Measurements from ENCODE around the gene MIPOL1.
"Not testable (repeated sequence)": the region's sequence is repeated elsewhere in the genome, so short reads cannot be mapped to it uniquely, and the experiment has no call there.

MIPOL1 gene

DNA sequence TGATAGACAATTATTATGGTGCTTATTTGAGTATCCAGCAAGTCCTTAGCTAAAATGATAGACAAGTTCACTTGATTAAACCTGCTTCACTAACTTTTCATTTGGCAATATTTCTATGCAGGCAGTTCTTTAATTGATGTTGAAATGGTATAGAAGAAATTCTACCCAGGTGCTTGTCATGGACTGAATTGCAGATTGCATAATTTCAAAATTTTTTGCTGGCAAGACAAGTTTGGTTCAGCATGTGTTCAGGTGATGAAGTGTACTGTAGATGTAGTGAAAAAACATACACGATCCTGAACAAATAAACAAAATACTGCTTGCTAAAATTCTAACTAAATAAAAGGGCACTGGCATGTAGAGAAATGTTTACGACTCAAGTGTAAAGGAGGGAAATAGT is 208.4 kb downstream of the MIPOL1 start:
- no peak for DNase-seq

DNA sequence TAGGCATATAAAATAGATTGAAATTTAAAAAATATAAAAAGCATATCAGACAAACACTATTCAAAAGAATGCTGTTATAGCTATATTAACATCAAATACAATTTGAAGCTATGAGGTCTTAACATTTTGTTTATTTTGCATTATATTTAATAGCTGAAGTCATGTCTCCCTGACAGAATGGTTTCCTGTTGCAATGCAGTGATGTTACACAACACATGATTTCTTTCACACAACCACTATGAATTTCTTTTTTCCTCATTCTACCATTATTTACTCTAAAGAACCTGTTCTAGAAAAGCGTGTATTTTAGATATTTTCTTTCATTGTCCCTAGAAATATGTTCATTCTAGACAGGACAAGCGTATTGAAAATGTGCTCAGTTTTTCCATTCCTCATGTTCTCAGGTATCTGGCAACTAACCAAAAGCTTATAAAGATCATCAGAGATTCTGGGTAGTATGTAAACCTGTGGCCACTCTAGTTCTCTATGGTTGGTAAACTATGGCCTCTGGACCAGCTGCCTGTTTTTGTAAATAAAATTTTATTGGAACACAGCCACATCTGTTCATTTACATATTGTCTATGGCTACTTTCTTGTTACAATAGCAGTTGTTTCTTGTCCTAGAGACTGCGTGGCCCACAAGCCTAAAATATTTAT is 213.5 kb downstream of the MIPOL1 start:
- DNase-seq, result no peak

DNA sequence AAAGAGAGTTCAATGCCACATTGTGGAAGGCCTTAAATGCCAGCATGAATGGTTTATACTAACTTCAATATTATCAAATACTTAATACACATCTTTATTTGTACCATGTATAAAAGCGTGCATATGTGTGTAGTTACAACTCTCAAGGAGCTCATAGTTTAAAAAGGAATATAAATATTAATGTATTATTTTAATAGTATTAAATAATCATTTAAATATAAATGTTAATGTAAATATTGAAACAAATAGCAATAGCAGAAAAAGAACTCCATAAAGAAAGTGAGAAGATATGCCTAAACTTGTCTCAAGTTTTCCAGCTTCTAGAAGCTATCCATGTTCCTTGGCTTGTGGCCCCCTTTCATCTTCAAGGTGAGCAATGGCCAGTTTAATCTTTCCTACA is 215.3 kb downstream of the MIPOL1 start:
- no peak for DNase-seq

DNA sequence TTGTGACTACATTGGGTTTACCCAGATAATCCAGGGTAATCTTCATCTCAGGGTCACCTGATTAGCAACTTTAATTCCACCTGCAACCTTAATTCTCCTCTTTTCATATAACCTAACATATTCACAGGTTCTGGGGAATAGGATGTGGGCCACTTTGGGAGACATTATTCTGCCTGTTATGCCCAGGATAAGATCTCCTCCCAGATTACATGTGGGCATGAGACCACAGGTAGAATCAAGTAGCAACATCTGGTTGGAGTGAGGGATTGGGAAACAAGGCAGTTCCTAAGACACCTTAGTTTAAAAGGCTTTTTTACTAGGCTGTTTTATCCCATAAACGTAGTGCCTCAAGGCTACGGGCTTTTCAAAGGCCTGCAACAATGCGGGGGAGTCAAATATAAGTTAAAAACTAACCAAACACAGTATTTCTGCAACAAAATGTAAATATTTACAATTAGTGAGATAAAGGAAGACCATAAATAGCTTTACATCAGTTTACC is 215.8 kb downstream of the MIPOL1 start:
- DNase-seq, result no peak

DNA sequence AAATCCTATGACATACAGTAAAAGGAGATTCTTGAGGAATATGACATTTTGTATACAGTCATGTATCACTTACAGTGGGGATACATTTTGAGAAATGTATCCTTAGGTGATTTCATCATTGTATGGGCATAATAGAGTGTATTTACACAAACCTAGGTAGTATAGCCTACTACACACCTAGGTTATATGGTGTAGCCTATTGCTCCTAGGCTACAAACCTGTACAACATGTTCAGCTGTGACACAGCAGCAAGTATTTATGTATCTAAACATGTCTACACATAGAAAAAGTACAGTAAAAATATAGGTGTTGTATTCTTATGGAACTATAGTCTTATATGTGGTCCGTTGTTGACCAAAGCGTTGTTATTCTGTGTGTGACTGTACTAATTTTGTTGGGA is 218.5 kb downstream of the MIPOL1 start:
- DNase-seq, result no peak

DNA sequence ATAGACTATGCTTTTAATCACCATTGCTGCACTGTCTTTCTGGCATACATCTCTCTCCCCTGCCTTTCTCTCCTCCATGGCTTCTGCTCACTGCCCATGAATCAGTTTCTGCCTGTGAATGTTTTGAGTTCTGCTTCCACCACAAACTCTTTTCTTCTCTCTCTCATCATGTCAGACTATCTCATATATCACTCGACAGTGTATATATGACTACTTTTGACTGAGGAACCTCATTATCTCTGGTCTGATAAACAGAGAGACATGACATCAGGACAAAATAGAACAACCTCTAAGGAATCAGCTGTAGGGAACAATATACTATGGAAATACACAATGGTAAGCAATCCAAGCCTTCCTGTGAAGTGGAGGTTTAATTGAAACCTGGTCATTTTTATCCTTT is 219.4 kb downstream of the MIPOL1 start:
- DNase-seq, result no peak

DNA sequence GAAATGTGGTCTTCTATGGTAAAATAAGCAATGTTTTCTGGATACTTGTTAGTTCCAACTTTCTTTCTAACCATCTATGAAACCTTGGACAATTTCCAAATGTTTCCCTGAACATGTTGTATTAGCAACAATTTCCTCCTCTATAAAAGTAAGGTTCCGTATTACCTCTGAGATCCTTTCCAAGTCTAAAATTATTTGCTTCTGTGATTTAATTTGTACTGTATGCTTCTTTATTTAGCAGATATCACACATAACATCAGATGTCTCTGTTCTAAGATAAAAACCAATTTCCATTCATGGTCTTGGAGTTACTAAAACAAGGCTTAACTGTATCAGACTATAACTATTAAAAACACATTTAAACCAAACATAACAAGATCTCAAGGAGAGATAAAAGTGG is 220.1 kb downstream of the MIPOL1 start:
- DNase-seq, result no peak

DNA sequence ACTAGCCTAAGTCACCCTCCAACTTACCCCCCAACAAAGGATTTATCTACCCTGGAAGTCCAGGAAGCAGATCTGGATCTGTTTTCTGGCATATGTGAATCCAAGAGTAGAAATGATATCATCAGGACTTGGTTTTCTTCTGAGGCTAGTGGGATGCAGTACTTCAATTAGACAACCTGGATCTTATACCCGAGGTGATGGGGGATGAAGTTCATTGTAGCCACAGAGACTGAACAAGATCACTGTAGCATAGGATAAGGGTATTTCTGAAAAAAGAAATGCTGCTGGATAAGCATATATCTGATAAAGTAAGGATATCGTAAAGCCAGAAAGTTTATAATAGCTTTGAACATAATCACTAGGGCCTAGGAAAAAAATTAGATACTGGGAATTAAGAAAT is 222.9 kb downstream of the MIPOL1 start:
- DNase-seq, result no peak

DNA sequence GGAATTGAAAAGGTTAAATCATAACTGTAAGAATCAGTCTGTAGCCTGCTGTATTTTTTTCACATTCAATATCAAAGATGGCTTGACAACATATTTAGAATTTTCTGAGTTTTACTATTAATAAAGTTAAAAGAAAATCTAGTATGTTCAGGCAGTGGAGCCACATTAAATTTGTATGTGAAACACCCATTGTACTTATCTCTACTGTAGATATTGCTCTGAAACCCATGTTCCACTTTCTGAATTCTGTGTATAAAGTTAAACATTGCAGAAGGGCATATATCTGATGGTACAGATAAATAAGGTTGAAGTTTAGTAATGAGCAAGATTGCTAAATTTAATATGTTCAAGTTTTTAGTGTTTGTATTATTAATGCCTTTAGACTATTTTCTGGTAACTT is 224.6 kb downstream of the MIPOL1 start:
- no peak for DNase-seq

DNA sequence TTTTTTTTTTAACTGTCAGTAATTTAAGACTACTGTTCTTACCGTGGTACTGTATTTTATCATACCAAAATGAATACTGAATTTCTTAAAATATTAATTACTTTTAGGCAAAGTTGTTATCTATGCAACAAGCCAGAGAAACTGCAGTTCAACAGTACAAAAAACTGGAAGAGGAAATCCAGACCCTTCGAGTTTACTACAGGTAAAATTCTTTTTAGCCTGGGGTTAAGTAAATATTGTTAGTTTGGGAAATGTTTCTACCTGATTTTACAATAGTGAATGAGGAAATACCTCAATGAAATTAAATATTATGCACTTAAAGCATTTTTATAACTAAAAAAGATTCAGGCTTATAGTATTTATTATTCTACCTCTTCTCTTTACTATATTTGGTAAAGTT is 225.0 kb downstream of the MIPOL1 start:
- DNase-seq, result no peak

DNA sequence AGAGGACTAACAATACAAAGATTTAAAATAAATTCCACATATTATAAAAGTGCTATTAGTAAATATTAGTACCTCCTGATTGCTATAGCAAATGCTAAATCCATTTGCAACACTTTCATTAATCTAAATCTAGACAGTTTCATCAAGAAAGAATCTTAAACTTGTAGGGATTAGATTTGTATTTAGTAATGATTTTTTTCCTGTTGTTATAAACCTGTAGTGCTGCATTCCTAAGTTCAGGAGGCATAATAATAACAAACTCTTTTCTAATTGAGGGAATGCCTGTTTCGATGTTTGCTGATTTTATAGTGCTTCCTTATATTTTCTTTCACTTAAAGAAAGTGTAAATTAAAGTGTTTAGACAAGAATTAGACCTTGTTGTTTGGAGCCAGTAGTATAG is 231.2 kb downstream of the MIPOL1 start:
- DNase-seq, result no peak

DNA sequence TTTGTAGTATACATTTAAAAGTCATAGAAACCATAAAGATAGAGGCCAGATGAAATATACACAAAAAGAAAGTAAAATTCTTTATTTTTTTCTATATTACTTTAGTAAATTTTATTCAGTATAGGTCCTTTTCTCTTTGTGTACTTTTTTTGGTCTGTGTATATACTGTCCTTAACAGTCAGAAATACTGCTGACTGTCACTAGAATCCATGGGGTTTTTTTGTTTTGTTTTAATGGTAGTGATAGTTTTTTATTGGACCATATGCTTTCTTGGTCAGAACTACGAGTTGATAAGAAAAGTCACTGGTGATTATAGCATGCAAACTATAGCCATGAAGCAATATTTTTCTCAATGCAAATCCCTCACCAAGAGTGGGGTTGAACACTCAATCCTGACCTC is 231.9 kb downstream of the MIPOL1 start:
- DNase-seq, result no peak

DNA sequence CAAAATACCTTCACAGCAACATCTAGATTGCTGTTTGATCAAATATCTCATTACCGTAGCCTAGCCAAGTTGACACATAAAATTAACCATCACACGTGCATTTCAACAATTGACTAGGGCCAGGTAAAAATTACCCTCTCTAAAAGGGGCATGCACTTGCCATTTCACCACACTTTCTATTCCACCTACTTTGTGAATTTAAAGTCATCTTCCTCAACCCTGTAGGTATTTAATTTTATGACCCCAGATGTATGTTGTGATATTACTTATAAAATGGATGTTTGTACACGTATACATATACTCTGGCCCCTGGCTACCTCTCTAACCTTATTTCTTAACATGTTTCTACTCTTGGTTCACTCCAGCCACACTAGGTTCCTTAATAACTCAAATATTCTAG is 237.1 kb downstream of the MIPOL1 start:
- DNase-seq, result no peak

DNA sequence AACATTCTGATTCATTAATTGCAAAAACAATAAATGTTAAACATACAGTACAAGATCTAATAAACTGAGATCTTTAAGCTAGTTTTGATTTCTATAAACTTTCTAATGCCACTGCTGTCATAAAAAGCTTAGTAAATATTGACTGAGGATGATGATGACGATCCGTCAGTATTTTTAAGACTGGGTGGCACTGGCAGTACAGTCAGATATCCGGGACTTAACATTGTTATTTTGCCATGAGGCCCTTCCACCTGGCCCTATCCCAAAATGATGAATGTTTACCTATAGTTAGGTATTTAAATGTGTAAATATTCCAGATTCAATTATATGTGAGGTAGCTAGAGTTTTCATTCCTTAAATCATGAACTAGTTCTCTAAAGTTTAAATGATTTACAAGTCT is 238.8 kb downstream of the MIPOL1 start:
- DNase-seq, result no peak

DNA sequence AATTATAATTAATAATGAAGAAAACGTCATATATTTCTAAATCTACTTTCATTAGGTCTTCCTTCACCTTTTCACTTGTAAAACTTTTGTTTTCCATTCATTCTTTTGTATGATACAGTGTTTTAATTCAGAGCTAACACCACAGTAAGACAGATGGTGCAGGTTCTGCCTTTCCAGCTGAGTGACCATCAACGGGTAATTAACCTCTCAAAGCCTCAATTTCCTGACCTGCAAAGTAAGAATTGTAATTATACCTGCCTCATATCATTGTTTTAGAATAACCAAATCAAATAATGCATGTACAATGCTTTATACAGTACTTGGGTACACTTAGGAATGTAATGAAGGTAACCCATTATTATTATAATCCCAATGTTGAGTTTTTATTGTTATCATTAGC is 239.8 kb downstream of the MIPOL1 start:
- no peak for DNase-seq

DNA sequence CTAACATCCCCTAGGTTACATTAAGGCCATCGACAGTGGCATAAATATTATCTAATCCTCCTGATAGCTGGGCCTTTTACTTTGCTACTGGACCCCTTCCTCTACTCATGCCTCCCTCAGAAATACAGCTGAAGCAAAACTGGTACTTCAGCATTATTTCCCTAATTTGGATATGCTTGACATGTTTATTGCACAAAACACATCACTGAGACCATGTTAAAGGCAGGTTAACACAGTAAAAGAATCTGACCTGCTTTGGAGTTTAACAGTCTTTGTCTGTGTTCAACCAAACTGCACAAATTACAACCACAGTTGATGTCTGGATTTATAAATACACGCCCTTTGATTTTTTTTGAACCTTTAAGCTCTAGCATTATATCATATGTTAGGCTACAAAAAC is 240.7 kb downstream of the MIPOL1 start:
- DNase-seq, result no peak

DNA sequence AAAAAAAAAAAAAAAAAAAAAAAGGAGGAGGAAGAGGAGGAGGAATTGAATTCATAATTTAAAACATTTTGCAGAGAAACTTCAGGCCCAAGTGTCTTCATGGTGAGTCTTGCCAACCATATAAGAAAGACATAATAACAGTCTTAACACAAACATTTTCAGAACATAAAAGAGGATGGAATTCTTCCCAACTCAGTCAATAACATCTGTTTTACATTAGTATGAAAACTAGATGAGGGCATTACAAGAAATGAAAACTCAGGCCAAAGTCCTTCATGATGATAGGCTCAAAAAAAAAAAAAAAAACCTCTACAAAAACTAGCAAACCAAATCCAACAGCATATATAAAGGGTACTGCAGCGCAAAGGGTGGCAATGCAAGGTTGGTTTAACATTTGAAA is 245.7 kb downstream of the MIPOL1 start:
- no peak for DNase-seq

DNA sequence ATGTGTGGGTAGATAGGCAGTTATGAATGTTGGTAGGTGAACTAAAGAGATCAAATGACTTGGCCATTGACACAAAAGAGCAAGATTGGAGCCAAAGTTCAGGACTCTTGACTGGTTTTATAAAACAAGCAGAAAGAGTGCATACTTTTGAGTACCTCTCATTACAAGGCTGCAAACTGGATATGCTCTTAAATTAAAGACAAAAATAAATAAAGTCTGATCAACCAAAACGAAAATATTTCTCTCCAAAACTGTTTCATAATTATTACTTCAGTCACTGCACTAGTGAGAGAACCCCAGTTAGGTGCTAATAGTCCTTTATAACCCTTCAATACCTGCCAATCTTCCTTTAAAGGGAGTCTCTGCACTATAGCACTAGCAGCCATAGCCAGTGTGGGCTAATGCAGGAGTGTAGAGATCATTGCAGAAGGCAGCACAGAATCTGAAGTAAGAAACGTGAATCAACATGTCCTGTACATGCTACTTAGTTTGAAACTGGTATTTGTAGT is 250.2 kb downstream of the MIPOL1 start:
- DNase-seq, result no peak

DNA sequence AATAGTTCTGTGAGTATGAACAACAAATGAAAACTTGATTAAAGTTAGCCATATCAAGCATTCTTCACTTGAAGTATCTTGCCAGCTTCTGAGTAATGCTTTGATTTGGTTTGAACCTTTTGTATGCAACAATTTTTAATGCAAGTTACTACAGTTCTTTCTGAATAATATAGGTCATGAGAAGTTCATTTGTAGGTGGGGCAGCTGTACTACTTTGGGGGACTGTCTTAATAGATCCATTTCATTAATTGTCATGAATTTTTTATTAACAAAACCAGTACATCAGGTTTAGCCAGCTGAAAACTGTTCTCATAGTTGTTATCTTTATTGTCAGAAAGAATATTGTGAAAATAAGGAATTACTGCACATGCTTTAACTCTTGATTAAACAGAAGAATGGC is 254.6 kb downstream of the MIPOL1 start:
- DNase-seq, result no peak

DNA sequence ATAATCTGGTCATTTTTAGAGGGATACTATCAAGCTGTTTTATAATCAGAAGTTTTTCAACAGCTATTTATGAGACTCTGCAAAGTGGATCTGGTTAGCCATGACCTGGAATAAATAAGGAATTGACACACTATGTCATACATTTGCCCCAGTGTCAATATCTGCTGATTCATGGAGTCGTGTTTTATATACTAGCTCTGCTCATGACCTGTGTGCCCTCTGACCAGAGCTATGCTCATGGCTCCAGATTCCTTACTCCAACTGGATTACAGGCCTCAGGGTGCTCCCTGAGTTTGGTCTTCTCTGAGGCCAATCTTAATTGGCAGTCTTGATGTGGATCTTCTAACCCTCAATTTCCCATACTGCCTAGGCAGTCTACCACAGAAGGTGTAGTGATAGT is 256.2 kb downstream of the MIPOL1 start:
- DNase-seq, result no peak

DNA sequence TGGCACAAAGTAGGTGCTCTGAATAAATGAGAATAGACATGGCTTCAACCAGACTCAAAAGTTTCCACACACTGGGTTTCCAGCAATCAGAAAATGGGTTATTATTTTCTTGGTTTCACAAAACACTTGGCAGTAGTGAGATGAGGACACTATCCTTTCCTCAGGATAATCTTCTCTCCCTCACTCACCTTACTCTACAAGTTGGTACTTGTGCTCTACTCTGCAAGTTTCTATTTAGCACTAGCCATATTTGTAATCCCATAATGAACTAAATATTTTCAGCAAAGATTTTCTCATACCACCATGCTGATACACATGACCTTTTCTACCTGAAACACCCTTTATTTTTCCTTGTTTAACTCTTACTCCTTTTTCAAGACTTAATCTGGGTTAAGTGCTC is 259.6 kb downstream of the MIPOL1 start:
- DNase-seq, result no peak

DNA sequence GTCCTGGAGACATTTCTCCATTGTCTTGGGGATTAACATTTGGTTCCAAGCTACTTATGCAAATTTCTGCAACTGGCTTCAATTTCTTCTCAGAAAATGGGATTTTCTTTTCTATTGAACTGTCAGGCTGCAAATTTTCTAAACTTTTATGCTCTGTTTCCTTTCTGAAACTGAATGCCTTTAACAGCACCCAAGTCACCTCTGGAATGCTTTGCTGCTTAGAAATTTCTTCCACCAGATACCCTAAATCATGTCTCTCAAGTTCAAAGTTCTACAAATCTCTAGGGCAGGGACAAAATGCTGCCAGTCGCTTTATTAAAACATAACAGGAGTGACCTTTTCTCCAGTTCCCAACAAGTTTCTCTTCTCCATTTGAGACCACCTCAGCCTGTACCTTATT is 264.7 kb downstream of the MIPOL1 start:
- not testable (repeated sequence) for DNase-seq

DNA sequence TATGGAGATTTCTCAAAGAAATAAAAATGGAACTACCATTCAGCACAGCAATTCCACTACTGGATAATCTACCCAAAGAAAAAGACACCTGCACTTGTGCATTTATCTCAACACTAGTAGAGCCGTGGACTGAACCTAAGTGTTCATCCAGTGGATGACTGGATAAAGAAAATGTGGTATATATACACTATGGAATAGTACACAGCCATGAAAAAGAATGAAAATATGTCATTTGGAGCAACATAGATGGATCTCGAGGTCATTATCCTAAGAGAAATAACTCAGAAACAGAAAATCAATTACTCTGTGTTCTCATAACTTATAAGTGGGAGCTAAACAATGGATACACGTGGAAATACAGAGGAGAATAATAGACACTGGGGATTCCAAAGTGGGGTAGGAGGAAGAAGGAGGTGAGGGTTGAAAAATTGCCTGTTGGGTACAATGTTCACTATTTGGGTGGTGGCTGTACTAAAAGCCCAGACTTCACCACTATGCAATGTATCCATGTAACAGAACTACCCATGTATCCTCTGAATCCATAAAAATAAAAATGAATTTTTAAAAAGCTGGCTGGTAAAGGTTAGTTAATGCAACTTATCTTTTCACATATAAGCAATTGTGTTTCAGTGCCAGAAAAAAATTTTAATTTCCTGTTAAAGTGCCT is 266.6 kb downstream of the MIPOL1 start:
- DNase-seq, result no peak

DNA sequence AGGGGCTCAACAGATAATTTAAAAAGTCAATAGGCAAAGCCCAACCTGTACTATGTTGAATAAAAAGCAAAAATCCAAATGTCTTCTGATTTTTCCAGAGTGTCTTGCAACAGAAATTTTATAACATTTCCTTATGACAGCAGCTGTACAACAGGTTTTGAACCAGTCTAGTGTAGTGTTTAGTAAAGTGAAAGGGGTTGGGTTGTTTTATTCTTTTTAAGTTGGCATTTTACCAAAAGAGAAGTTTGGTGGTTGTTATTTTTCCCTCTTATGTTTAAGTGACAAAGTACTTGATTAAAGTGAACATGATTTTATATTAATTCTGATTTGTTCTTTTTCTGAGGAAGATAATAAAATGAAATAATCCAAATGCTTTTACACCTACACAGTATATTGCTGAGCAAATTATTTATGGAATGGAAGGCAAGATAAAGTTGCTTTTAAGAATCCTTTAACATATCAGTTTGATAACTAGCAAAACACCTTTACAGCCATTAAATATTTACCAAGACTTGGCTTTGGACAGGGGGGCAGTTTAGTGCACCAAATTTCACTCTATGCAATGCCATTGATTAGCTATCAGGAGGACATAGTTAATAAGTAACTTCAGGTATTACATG is 268.4 kb downstream of the MIPOL1 start:
- no peak for DNase-seq

All from NK-92 treated with Interleukin-12 subunit alpha and Interleukin-12 subunit beta, amount 100 ng/mL, for 24 hours (cell line).